H54 (cell line): ENCODE results near the gene MIER3.

Source experiments
- DNase-seq: peaks from one replicate; pipeline ENCODE4 v3.0.0; 2011; ENCODE audit warnings: low spot score, mixed read lengths; ENCODE audit not compliant: insufficient read length
- FAIRE-seq: peaks from 3 replicates; lab custom pipeline; 2011; peaks lifted over from hg19 to GRCh38; lab: Jason Lieb, UNC
- POLR2A ChIP-seq: IDR thresholded peaks from 2 replicates; pipeline ENCODE4 v1.6.1; 2011; ENCODE audit warnings: low read depth, mild to moderate bottlenecking, low read length

The MIER3 gene

GRCh38 chr5:56893251-56893951, 58.5 kb downstream of the MIER3 start:
- FAIRE-seq (no peak), DNase-seq (no peak)
- no peak for TF ChIP-seq POLR2A

DNA sequence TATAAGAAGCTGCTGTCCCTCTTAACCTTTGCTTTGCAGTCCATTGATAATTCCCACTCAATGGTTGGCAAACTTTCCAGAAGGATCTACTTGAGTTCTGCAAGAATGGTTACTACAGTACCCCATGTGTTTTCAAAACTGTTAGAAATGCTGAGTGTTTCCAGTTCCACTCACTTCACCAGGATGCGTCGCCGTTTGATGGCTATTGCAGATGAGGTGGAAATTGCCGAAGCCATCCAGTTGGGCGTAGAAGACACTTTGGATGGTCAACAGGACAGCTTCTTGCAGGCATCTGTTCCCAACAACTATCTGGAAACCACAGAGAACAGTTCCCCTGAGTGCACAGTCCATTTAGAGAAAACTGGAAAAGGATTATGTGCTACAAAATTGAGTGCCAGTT, 70.4 kb downstream of the MIER3 start:
- DNase-seq (no peak), FAIRE-seq (no peak)
- no peak for TF ChIP-seq POLR2A

- TF ChIP-seq POLR2A, result no peak
- FAIRE-seq (no peak), DNase-seq (no peak)
Observed at GRCh38 chr5:56876327-56876726, 75.6 kb downstream of the MIER3 start.

DNA sequence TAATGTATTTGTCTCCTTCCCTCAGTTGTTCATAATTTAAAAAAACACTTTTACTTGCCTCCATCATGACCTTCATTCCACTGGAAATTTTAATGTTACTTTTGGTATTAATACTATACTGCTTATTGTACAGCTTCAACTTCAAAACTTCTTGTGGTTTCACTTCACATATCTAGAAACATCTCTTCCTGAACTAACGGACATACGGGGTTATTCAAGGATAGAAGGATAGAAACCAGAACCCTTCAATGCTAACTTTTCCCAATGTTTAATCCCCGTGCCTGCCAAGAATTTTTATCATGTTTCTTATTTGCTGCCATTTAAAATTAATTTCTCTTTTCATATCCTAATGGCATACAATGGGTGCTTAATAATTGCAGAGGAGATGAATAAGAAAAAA, 78.9 kb downstream of the MIER3 start:
- no peak for TF ChIP-seq POLR2A
- FAIRE-seq, result no peak
- DNase-seq, result no peak

DNA sequence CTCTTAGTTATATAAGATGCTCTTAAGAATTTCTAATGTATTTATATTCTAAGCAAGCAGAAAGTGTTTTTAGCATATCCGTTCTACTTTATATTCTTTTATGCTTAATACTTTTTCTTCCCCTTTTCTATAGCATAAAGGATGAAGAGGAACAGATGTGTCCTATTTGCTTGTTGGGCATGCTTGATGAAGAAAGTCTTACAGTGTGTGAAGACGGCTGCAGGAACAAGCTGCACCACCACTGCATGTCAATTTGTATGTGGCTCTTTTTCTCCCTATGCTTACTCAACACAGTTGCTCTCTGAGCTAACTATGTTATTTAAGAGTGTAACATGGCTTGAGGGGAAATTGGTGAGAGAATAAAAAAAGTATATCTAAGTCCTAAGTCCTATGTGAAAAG, 80.1 kb downstream of the MIER3 start:
- DNase-seq (no peak), FAIRE-seq (no peak)
- TF ChIP-seq POLR2A, result no peak
